ENCODE data around the gene YBX2.
A peak's percentile ranks its signal among the peaks of the same experiment; 100 is the strongest.

Gene YBX2

GRCh38 chr17:7281074-7281952 lies 13.1 kb downstream of the YBX2 start, which contains the start of gene SLC2A4:
TSS of gene SLC2A4 (plus strand) at chr17:7281718. CDS start at chr17:7281935, 217 bp downstream.
- H3K9me3 ChIP-seq (ENCODE audit: control insufficient read depth, insufficient read depth, low read depth, low read length), result no peaks in the 10 kb centered on the region
- H3K4me3 ChIP-seq (ENCODE audit: low read depth, low read length), result peak within 1 kb of the TSS; percentile 53
- CTCF ChIA-PET, result interaction anchor here (0.6 to 9.0 kb wide), 22 partner anchors 11 to 766 kb away, joined by 3 to 160 read pairs (median 4); partner anchors contain the start of genes CTDNEP1 and SENP3
- POLR2A ChIA-PET, result interaction anchor here (0.7 to 3.1 kb wide), 19 partner anchors 10 to 122 kb away, joined by 3 to 20 read pairs (median 4); partner anchors contain the start of genes CTDNEP1, DVL2, ELP5 and NEURL4
- H3K36me3 ChIP-seq (ENCODE audit: control insufficient read depth in 2 of 2, insufficient read depth in 1 of 2, low read length in 2 of 2), result no peaks in the 10 kb centered on the region; a peak in 1 of 3 replicates
- H3K4me1 ChIP-seq (ENCODE audit: control insufficient read depth, insufficient read depth, low read length), result peaks cover 9% of the 10 kb centered on the region
- no peak within 1 kb of the TSS for H3K27ac ChIP-seq (ENCODE audit: extremely low read depth, low read depth, low read length)
- TF ChIP-seq ZNF24 (tag by site-specific recombination; IDR thresholded peaks at IDR 0.05) (no peak), ZNF148 (tag by site-specific recombination; IDR thresholded peaks at IDR 0.05; ENCODE audit: borderline replicate concordance) (no peak), ZNF184 (tag by site-specific recombination; IDR thresholded peaks at IDR 0.05) (no peak), ZNF324 (tag by site-specific recombination; IDR thresholded peaks at IDR 0.05) (0 out of 2 replicates have a peak, but pooled peaks have one; percentile 25), ZBTB11 (tag by site-specific recombination; conservative IDR thresholded peaks at IDR 0.05; ENCODE audit: low read depth) (no peak), ZNF837 (tag by site-specific recombination; IDR thresholded peaks at IDR 0.05) (no peak), ZNF16 (tag by site-specific recombination; IDR thresholded peaks at IDR 0.05; ENCODE audit: low read depth) (no peak), ZNF692 (tag by site-specific recombination; IDR thresholded peaks at IDR 0.05) (peak; percentile 61; the same call in 1 of the 2 replicates), ZNF776 (tag by site-specific recombination; IDR thresholded peaks at IDR 0.05; ENCODE audit: borderline replicate concordance) (no peak), ZNF654 (tag by site-specific recombination; IDR thresholded peaks at IDR 0.05; ENCODE audit: low read depth) (no peak), ZBTB7A (tag by site-specific recombination; IDR thresholded peaks at IDR 0.05; ENCODE audit: low read depth) (0 out of 2 replicates have a peak, but pooled peaks have one; percentile 49), SALL2 (tag by site-specific recombination; IDR thresholded peaks at IDR 0.05; ENCODE audit: borderline replicate concordance) (no peak), ZNF747 (tag by site-specific recombination; IDR thresholded peaks at IDR 0.05) (no peak), TCF7L2 (IDR thresholded peaks at IDR 0.05; ENCODE audit: borderline replicate concordance, low read depth, low read length) (peak; percentile 92), ZBTB49 (tag by site-specific recombination; IDR thresholded peaks at IDR 0.05; ENCODE audit: low read depth) (no peak), HOXD13 (CRISPR knock-in tag; IDR thresholded peaks at IDR 0.05; ENCODE audit: borderline replicate concordance) (no peak), ZBTB26 (tag by site-specific recombination; optimal IDR thresholded peaks at IDR 0.05) (peak; percentile 30), ZNF416 (tag by site-specific recombination; IDR thresholded peaks at IDR 0.05) (no peak), SETDB1 (IDR thresholded peaks at IDR 0.05; ENCODE audit: insufficient read length, low read length) (no peak), ZSCAN23 (tag by site-specific recombination; IDR thresholded peaks at IDR 0.05) (no peak), ZNF621 (tag by site-specific recombination; IDR thresholded peaks at IDR 0.05) (no peak), ZNF19 (tag by site-specific recombination; IDR thresholded peaks at IDR 0.05; ENCODE audit: low read depth) (no peak), ZBTB20 (tag by site-specific recombination; IDR thresholded peaks at IDR 0.05) (peak; percentile 57; the same call in 1 of the 2 replicates), ZNF561 (tag by site-specific recombination; IDR thresholded peaks at IDR 0.05; ENCODE audit: borderline replicate concordance) (no peak), ZNF670 (tag by site-specific recombination; IDR thresholded peaks at IDR 0.05; ENCODE audit: low read depth) (no peak), ZSCAN16 (tag by site-specific recombination; IDR thresholded peaks at IDR 0.05) (no peak)

Data from HEK293 (cell line).